ENCODE data around the gene BRIP1. TPM values are rescaled to one million over a fixed set of nuclear protein-coding genes. Genes with fewer than 3 reads are reported as not detected.

BRIP1 gene
- polyA plus RNA-seq, 1 experiment: 2.9 TPM

DNA sequence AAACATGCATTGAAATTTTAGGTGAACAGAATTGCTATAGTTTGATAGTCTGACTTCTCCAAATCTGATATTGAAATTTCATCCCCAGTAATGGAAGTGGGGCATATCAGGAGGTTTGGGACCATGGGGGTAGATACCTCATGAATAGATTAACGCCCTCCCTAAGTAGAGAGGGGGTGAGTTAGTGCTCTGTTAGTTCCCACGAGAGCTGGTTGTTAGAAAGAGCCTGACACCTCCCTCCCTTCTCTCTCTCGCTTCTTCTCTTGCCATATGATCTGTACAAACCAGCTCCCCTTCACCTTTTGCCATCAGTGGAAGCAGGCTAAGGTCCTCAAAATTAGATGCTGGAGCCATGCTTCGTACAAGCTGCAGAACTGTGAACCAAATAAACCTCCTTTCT, 78.8 kb downstream of the BRIP1 start:
- no peak for DNase-seq (ENCODE audit: low read depth)
- TF ChIP-seq CTCF (IDR thresholded peaks at IDR 0.05; ENCODE audit: insufficient read depth, low read depth, low read length): no peak
- Histone ChIP-seq H3K36me3 (ENCODE audit: control insufficient read depth, insufficient read depth, low read length) (no peaks in the 10 kb centered on the region), H3K27me3 (ENCODE audit: control insufficient read depth, insufficient read depth, low read length) (no peaks in the 10 kb centered on the region), H3K4me3 (ENCODE audit: low read depth, low read length) (no peak overlapping the region)
- CTCF ChIA-PET: no interaction called here
- POLR2A ChIA-PET: no interaction called here

- CTCF ChIA-PET: interaction anchor here (0.9 kb wide), 1 partner anchor 15 kb away, joined by 3 read pairs; no protein-coding TSS in a partner anchor
- no peak for TF ChIP-seq CTCF (IDR thresholded peaks at IDR 0.05; ENCODE audit: insufficient read depth, low read depth, low read length)
- Histone ChIP-seq H3K36me3 (ENCODE audit: control insufficient read depth, insufficient read depth, low read length) (no peaks in the 10 kb centered on the region), H3K27me3 (ENCODE audit: control insufficient read depth, insufficient read depth, low read length) (no peaks in the 10 kb centered on the region), H3K4me3 (ENCODE audit: low read depth, low read length) (no peak overlapping the region)
- DNase-seq (ENCODE audit: low read depth): no peak
- POLR2A ChIA-PET: no interaction called here
These were observed 79.6 kb downstream of the BRIP1 start for GRCh38 chr17:61783556-61784304.

GRCh38 chr17:61783120-61783519, 80.2 kb downstream of the BRIP1 start:
- Histone ChIP-seq H3K27me3 (ENCODE audit: control insufficient read depth, insufficient read depth, low read length) (no peaks in the 10 kb centered on the region), H3K4me3 (ENCODE audit: low read depth, low read length) (no peak overlapping the region), H3K36me3 (ENCODE audit: control insufficient read depth, insufficient read depth, low read length) (no peaks in the 10 kb centered on the region)
- CTCF ChIA-PET: no interaction called here
- DNase-seq (ENCODE audit: low read depth): no peak
- POLR2A ChIA-PET: no interaction called here
- TF ChIP-seq CTCF (IDR thresholded peaks at IDR 0.05; ENCODE audit: insufficient read depth, low read depth, low read length): no peak

GRCh38 chr17:61782683-61783082, 80.6 kb downstream of the BRIP1 start:
- no peak for TF ChIP-seq CTCF (IDR thresholded peaks at IDR 0.05; ENCODE audit: insufficient read depth, low read depth, low read length)
- no peak overlapping the region for H3K4me3 ChIP-seq (ENCODE audit: low read depth, low read length)
- POLR2A ChIA-PET: no interaction called here
- CTCF ChIA-PET: no interaction called here
- no peak for DNase-seq (ENCODE audit: low read depth)
- no peaks in the 10 kb centered on the region for H3K27me3 ChIP-seq (ENCODE audit: control insufficient read depth, insufficient read depth, low read length)
- no peaks in the 10 kb centered on the region for H3K36me3 ChIP-seq (ENCODE audit: control insufficient read depth, insufficient read depth, low read length)

DNA sequence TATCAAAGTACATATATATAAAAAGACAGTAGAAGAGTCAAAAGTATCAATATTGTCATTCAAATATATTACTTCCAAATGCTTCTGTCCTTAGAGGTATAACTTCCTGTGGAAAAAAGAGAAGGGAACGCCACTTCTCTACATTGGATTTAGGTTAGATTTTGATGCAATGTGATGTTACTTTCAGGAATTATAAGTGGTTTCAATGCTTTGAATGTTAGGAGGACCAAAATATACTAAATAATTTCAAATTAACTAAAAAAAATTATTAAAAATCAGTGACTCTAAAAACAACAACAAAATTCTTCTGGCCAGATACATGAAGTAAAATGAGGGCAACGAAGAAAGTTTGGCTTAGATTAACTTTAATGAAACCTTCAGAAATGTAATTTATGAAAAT, 88.0 kb downstream of the BRIP1 start:
- Histone ChIP-seq H3K36me3 (ENCODE audit: control insufficient read depth, insufficient read depth, low read length) (no peaks in the 10 kb centered on the region), H3K4me3 (ENCODE audit: low read depth, low read length) (no peak overlapping the region), H3K27me3 (ENCODE audit: control insufficient read depth, insufficient read depth, low read length) (no peaks in the 10 kb centered on the region)
- CTCF ChIA-PET: no interaction called here
- POLR2A ChIA-PET: no interaction called here
- no peak for TF ChIP-seq CTCF (IDR thresholded peaks at IDR 0.05; ENCODE audit: insufficient read depth, low read depth, low read length)
- no peak for DNase-seq (ENCODE audit: low read depth)
